Large intestine (tissue), 3 donors: ENCODE measurements around the gene BOC. TPM values are rescaled to one million over a fixed set of nuclear protein-coding genes. Genes with fewer than 3 reads are reported as not detected.

Experiments used
- DNase-seq, 2 donors: peaks; one replicate each; pipeline versions ENCODE4 v3.0.0 to v3.0.0-alpha.2; 2013
- H3K27ac ChIP-seq: one replicate; pipeline ENCODE4 v1.5.1; 2013; ENCODE audit warnings: low read length
- H3K27me3 ChIP-seq: 2 replicates; pipeline ENCODE4 v1.6.1; 2013; ENCODE audit warnings: low read length; ENCODE audit not compliant: control insufficient read depth, insufficient read depth
- H3K36me3 ChIP-seq: 2 replicates; pipeline ENCODE4 v1.6.1; 2013; ENCODE audit warnings: low read length; ENCODE audit not compliant: control insufficient read depth, insufficient read depth
- H3K4me1 ChIP-seq: one replicate; pipeline ENCODE4 v1.6.1; 2013; ENCODE audit warnings: low read length; ENCODE audit not compliant: control insufficient read depth, insufficient read depth
- H3K4me3 ChIP-seq: one replicate; pipeline ENCODE4 v1.5.1; 2013; ENCODE audit warnings: low read length
- H3K9me3 ChIP-seq: one replicate; pipeline ENCODE4 v1.6.1; 2013; ENCODE audit warnings: mild to moderate bottlenecking, low read depth, low read length, moderate library complexity; ENCODE audit not compliant: control insufficient read depth
- WGBS: methylation state at CpG from one replicate; pipeline ENCODE4 v1.1.5; 2013; ENCODE audit warnings: low lambda C conversion rate; ENCODE audit not compliant: insufficient coverage; 5-methylcytosine and 5-hydroxymethylcytosine counted together
- polyA plus RNA-seq: library from polyadenylated mRNA; unstranded; fragments of 120-200 nt; gene quantifications from one replicate; pipeline ENCODE4 v1.2.1, GENCODE V29; 2013

Gene BOC
- polyA plus RNA-seq, 1 donor = 14.7 TPM

DNA sequence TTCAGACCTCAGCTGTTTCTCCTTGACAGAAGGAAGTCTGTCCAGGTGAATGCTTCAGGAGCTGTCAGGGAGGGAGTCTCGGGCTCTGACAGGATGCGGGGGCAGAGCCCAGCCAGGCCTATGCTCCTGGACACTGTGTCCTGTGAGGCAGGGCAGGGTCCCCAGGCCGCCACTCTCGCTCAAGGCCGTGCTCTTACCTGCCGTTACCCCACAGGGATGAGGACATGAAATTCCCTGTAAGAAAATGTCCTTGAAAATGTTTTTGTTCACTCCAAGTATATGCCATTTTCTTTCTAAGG, 63.9 kb downstream of the BOC start:
- no peak for DNase-seq
- H3K36me3 ChIP-seq = peaks cover 35% of the 10 kb centered on the region
- no CpG with 5 or more reads among the region's 6 CpGs for WGBS
- H3K4me1 ChIP-seq = no peaks in the 10 kb centered on the region
- H3K27ac ChIP-seq = no peak overlapping the region
- no peak overlapping the region for H3K4me3 ChIP-seq
- H3K9me3 ChIP-seq = no peaks in the 10 kb centered on the region
- peaks cover 2% of the 10 kb centered on the region for H3K27me3 ChIP-seq

DNA sequence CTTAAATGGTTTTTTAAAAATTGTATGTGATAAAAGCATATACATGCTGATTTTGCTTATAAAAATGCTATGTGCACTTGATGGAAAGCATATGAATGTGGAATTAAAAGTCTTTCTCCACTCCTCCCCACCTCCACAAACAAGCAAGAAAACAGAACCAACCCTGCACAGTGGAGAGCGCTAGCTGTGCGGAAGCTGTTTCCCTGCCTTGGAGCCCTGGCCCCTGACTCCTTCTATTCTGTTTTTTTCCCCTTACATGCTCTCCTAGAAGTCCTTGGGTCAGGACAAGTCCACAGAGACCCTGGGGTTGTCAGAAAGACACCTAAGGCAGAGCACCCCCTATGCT, 64.2 kb downstream of the BOC start:
- no CpG with 5 or more reads among the region's 2 CpGs for WGBS
- DNase-seq = no peak
- no peak overlapping the region for H3K27ac ChIP-seq
- peaks cover 34% of the 10 kb centered on the region for H3K36me3 ChIP-seq
- no peaks in the 10 kb centered on the region for H3K4me1 ChIP-seq
- no peaks in the 10 kb centered on the region for H3K9me3 ChIP-seq
- H3K27me3 ChIP-seq = peaks cover 2% of the 10 kb centered on the region
- H3K4me3 ChIP-seq = no peak overlapping the region

GRCh38 chr3:113275929-113276750, 64.8 kb downstream of the BOC start:
- H3K9me3 ChIP-seq = no peaks in the 10 kb centered on the region
- peak overlapping the region; percentile 13 for H3K27ac ChIP-seq
- 60% methylated on average over 3 of the region's 16 CpGs for WGBS
- H3K4me3 ChIP-seq = no peak overlapping the region
- peak in 1 of 2 donors; percentile 12 for DNase-seq
- H3K4me1 ChIP-seq = no peaks in the 10 kb centered on the region
- peaks cover 33% of the 10 kb centered on the region for H3K36me3 ChIP-seq
- H3K27me3 ChIP-seq = peaks cover 2% of the 10 kb centered on the region

DNA sequence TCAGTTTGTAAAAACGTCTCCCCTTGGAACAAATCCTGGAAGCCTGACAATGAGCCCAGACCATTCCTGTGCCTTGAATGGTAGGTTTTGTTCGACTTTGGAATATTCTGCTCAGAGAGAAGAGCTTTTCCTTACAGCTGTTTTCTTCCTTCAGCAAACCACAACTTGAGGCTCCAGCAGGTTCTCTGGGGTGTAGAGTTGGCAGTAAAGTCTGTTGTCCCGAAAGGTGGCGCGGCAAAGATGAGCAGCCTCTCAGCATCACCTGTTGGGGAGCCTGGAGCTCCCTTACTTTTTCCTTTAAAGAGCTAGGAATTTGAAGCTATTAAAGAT, 65.4 kb downstream of the BOC start:
- H3K9me3 ChIP-seq = no peaks in the 10 kb centered on the region
- peaks cover 34% of the 10 kb centered on the region for H3K36me3 ChIP-seq
- DNase-seq = no peak
- H3K4me3 ChIP-seq = no peak overlapping the region
- H3K4me1 ChIP-seq = no peaks in the 10 kb centered on the region
- H3K27ac ChIP-seq = peak overlapping the region; percentile 13
- H3K27me3 ChIP-seq = peaks cover 2% of the 10 kb centered on the region
- no CpG with 5 or more reads among the region's 5 CpGs for WGBS

DNA sequence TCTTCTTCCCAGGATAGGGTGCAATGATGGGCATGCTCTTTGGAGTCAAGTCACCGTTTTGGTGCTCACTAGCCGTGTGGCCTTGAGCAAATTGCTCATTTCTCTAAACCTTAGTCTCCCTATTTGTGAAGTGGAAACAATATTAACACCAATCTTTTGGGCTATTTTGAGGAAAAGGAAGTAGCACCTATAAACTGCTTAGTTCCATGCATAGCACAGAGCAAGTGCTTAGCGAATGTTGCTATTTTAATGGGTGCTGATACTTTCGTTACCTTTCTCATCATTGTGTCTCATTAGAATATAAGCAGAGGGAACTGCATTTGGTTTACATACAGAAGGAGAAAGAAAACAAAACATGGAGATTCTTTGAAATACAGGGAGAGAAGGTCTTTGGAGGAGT, 66.1 kb downstream of the BOC start:
- DNase-seq = no peak
- Histone ChIP-seq H3K4me1 (no peaks in the 10 kb centered on the region), H3K27ac (no peak overlapping the region), H3K36me3 (peaks cover 37% of the 10 kb centered on the region), H3K4me3 (no peak overlapping the region), H3K27me3 (peaks cover 2% of the 10 kb centered on the region), H3K9me3 (no peaks in the 10 kb centered on the region)
- 100% methylated on average over 2 of the region's 4 CpGs for WGBS

- Histone ChIP-seq H3K4me3 (no peak overlapping the region), H3K27me3 (peaks cover 2% of the 10 kb centered on the region), H3K9me3 (no peaks in the 10 kb centered on the region), H3K36me3 (peaks cover 35% of the 10 kb centered on the region), H3K4me1 (no peaks in the 10 kb centered on the region), H3K27ac (no peak overlapping the region)
- DNase-seq = no peak
- 100% methylated on average over 1 of the region's 17 CpGs for WGBS
These were observed 66.7 kb downstream of the BOC start for GRCh38 chr3:113277941-113278598.

DNA sequence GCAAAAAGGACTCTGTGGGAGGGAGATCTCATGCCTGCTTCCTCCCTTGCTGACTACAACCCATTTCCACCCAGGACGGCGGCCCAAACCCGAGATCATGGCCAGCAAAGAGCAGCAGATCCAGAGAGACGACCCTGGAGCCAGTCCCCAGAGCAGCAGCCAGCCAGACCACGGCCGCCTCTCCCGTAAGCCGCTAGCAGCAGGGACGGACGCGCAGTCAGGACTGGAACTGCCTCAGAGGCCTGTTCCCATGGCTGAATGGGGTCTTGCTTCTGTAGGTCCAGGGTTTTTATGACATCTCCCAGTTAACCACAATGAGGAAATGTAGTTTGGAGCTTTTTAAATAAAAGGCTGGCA, 67.2 kb downstream of the BOC start:
- peaks cover 35% of the 10 kb centered on the region for H3K36me3 ChIP-seq

DNA sequence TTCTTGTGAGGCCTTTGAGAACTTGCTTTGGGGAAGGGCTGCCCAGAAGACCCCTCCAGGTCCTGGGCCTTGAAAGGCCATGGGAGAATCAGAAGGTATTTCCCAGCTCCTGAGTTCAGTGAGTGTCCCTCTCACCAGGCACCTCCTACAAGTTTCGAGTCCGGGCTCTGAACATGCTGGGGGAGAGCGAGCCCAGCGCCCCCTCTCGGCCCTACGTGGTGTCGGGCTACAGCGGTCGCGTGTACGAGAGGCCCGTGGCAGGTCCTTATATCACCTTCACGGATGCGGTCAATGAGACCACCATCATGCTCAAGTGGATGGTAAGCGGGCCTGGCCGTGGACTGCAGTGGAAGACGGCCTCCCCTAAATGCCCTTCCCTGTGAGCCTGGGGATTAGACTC, 68.3 kb downstream of the BOC start:
- Histone ChIP-seq H3K4me3 (no peak overlapping the region), H3K9me3 (no peaks in the 10 kb centered on the region), H3K4me1 (no peaks in the 10 kb centered on the region), H3K27ac (no peak overlapping the region), H3K27me3 (peaks cover 2% of the 10 kb centered on the region), H3K36me3 (peaks cover 37% of the 10 kb centered on the region)
- DNase-seq = no peak
- no CpG with 5 or more reads among the region's 17 CpGs for WGBS

More for the DNA sequence above, 67.2 kb downstream of the BOC start:
- Histone ChIP-seq H3K27me3 (peaks cover 2% of the 10 kb centered on the region), H3K4me1 (no peaks in the 10 kb centered on the region), H3K27ac (no peak overlapping the region), H3K4me3 (no peak overlapping the region), H3K9me3 (no peaks in the 10 kb centered on the region)
- no peak for DNase-seq
- no CpG with 5 or more reads among the region's 11 CpGs for WGBS

DNA sequence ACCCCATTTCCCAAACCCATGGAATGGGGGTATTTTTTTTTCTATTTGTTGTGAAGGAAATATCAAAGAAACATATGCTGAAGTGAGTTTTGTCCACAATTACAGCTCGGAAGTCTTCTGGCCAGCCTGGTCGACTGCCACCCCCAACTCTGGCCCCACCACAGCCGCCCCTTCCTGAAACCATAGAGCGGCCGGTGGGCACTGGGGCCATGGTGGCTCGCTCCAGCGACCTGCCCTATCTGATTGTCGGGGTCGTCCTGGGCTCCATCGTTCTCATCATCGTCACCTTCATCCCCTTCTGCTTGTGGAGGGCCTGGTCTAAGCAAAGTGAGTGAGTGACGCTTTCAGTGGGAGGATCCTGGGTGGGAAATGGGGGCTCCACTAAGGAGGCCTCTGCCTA, 71.9 kb downstream of the BOC start:
- Histone ChIP-seq H3K4me1 (no peaks in the 10 kb centered on the region), H3K27ac (no peak overlapping the region), H3K4me3 (no peak overlapping the region), H3K9me3 (no peaks in the 10 kb centered on the region), H3K27me3 (peaks cover under 1% of the 10 kb centered on the region), H3K36me3 (peaks cover 37% of the 10 kb centered on the region)
- WGBS = no CpG with 5 or more reads among the region's 12 CpGs
- no peak for DNase-seq

DNA sequence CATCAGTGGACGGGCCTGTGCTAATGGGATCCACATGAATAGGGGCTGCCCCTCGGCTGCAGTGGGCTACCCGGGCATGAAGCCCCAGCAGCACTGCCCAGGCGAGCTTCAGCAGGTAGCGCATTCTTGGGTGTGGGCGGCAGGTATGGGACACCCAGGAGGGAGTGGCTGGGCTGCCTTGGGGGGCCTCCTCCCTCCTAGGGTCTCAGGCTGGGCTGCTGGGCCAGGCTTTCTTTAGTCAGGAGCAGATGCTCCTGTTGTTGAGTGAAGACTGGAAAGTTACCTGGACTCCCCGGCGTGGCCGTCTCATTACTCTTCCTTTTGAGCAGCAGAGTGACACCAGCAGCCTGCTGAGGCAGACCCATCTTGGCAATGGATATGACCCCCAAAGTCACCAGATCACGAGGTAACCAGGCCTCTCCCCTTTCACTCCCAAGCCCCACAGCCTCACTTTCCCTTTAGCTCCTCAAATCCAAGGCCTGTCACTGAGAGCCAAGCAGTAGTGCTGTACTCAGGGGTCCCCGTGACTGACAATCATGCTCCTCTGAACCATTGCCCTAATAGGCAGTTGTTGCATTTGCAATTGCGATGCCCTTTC, 73.2 kb downstream of the BOC start:
- no peak overlapping the region for H3K4me3 ChIP-seq
- no peaks in the 10 kb centered on the region for H3K27me3 ChIP-seq
- H3K4me1 ChIP-seq = no peaks in the 10 kb centered on the region
- H3K36me3 ChIP-seq = peaks cover 27% of the 10 kb centered on the region
- no CpG with 5 or more reads among the region's 12 CpGs for WGBS
- no peak for DNase-seq
- no peaks in the 10 kb centered on the region for H3K9me3 ChIP-seq
- H3K27ac ChIP-seq = no peak overlapping the region

DNA sequence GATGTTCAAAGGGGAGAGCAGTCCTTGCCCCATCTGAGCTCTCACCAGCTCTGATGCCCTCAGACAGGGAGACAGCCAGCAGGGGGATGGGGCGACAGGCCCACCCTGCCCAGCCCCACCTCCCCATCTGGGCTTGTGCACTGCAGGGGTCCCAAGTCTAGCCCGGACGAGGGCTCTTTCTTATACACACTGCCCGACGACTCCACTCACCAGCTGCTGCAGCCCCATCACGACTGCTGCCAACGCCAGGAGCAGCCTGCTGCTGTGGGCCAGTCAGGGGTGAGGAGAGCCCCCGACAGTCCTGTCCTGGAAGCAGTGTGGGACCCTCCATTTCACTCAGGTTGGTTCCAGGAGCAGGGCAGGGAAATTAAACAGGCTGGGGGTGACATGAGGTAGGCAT, 73.9 kb downstream of the BOC start:
- no peaks in the 10 kb centered on the region for H3K4me1 ChIP-seq
- DNase-seq = no peak
- no peak overlapping the region for H3K27ac ChIP-seq
- H3K9me3 ChIP-seq = no peaks in the 10 kb centered on the region
- WGBS = no CpG with 5 or more reads among the region's 8 CpGs
- H3K27me3 ChIP-seq = no peaks in the 10 kb centered on the region
- peaks cover 23% of the 10 kb centered on the region for H3K36me3 ChIP-seq
- H3K4me3 ChIP-seq = no peak overlapping the region
